ENCODE measurements around the gene ATOH7. TPM values are rescaled to one million over a fixed set of nuclear protein-coding genes. Genes with fewer than 3 reads are reported as not detected.

Gene ATOH7
- total RNA-seq, 1 experiment from 2014 or later, result not detected

- POLR2A ChIA-PET, result no interaction called here
These were observed 10.7 kb downstream of the ATOH7 start for GRCh38 chr10:68221196-68221595.

DNA sequence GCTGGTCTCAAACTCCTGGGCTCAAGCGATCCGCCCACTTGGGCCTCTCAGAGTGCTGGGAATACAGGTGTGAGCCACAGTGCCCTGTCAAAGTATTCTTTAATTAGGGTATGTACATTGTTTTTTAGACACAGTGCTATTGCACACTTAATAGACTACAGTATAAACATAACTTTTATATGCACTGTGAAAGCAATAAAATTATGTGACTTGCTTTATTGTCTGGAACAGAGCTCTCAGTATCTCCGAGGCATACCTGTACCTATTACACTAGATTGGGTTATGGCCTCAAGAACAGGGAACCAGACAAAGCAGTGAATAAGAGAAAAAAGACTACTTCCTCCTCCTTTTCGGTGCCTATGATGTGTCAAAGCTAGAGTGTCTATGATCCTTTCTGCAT, 13.1 kb downstream of the ATOH7 start:
- H3K36me3 Mint-ChIP-seq (ENCODE audit: insufficient read depth, unreplicated experiment), result no peaks in the 10 kb centered on the region
- no peaks in the 10 kb centered on the region for H3K27me3 Mint-ChIP-seq (ENCODE audit: insufficient read depth, unreplicated experiment)
- H3K4me3 Mint-ChIP-seq (ENCODE audit: unreplicated experiment), result no peak overlapping the region

More at GRCh38 chr10:68221196-68221595, 10.7 kb downstream of the ATOH7 start:
- Mint-ChIP-seq H3K4me1 (ENCODE audit: insufficient read depth, unreplicated experiment) (peaks cover 6% of the 10 kb centered on the region), H3K27me3 (ENCODE audit: insufficient read depth, unreplicated experiment) (no peaks in the 10 kb centered on the region), H3K36me3 (ENCODE audit: insufficient read depth, unreplicated experiment) (no peaks in the 10 kb centered on the region), H3K27ac (ENCODE audit: low read depth, unreplicated experiment) (no peak overlapping the region), H3K4me3 (ENCODE audit: unreplicated experiment) (no peak overlapping the region), H3K9me3 (ENCODE audit: unreplicated experiment) (no peaks in the 10 kb centered on the region)
- DNase-seq (ENCODE audit: unreplicated experiment), result no peak
- TF ChIP-seq CTCF (IDR thresholded peaks at IDR 0.05; ENCODE audit: unreplicated experiment), result no peak
- no TSS peak for BruUV-seq (replicated peaks)
- intact Hi-C loops (cut with micrococcal nuclease), result no loop called here
- CTCF ChIA-PET, result interaction anchor here (0.8 to 1.1 kb wide), 3 partner anchors 9 to 80 kb away, joined by 3 to 4 read pairs (median 3); no protein-coding TSS in a partner anchor

DNA sequence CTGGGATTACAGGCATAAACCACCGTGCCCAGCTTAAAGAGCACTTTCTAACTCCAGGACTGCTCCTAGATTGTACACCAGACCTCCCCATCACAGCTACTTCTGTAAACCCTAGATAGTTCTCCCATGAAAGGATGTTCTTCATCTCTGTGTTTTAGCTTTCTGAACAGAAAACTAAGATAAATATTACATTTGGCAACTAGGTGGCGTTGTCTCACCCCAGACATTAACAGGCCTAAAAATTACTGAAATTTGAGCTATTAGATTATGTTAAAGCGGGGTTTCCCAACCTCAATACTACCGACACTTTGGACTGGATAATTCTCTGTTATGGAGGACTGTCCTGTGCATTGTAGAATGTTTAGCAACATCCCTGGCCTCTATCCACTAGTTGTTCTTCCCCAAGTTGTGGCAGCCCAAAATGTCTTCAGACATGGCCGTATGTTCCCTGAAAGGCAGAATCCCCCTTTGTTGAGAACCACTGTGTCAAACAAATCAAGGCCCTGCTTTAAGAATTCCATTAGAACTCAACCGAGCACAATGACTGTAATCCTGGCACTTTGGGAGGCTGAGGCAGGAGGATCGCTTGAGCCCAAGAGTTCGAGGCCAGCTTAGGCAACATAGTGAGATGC, 19.1 kb downstream of the ATOH7 start:
- H3K4me1 Mint-ChIP-seq (ENCODE audit: insufficient read depth, unreplicated experiment), result no peaks in the 10 kb centered on the region
- POLR2A ChIA-PET, result interaction anchor here (0.6 to 1.9 kb wide), 6 partner anchors 35 to 688 kb away, joined by 3 to 24 read pairs (median 4); partner anchors contain the start of genes HNRNPH3 and PBLD

More for the DNA sequence above, 13.1 kb downstream of the ATOH7 start:
- no peak for DNase-seq (ENCODE audit: unreplicated experiment)
- intact Hi-C loops (cut with micrococcal nuclease), result no loop called here
- BruUV-seq (replicated peaks), result no TSS peak
- no peak overlapping the region for H3K27ac Mint-ChIP-seq (ENCODE audit: low read depth, unreplicated experiment)
- POLR2A ChIA-PET, result interaction anchor here (0.7 kb wide), 1 partner anchor 55 kb away, joined by 3 read pairs; no protein-coding TSS in a partner anchor
- H3K9me3 Mint-ChIP-seq (ENCODE audit: unreplicated experiment), result no peaks in the 10 kb centered on the region
- CTCF ChIA-PET, result interaction anchor here (0.6 kb wide), 2 partner anchors 53 to 82 kb away, joined by 3 to 5 read pairs; no protein-coding TSS in a partner anchor
- no peak for TF ChIP-seq CTCF (IDR thresholded peaks at IDR 0.05; ENCODE audit: unreplicated experiment)
- no peaks in the 10 kb centered on the region for H3K4me1 Mint-ChIP-seq (ENCODE audit: insufficient read depth, unreplicated experiment)

More for the DNA sequence above, 19.1 kb downstream of the ATOH7 start:
- Mint-ChIP-seq H3K4me3 (ENCODE audit: unreplicated experiment) (no peak overlapping the region), H3K27me3 (ENCODE audit: insufficient read depth, unreplicated experiment) (no peaks in the 10 kb centered on the region), H3K36me3 (ENCODE audit: insufficient read depth, unreplicated experiment) (no peaks in the 10 kb centered on the region), H3K27ac (ENCODE audit: low read depth, unreplicated experiment) (no peak overlapping the region), H3K9me3 (ENCODE audit: unreplicated experiment) (no peaks in the 10 kb centered on the region)
- TF ChIP-seq CTCF (IDR thresholded peaks at IDR 0.05; ENCODE audit: unreplicated experiment), result peak; percentile 67
- intact Hi-C loops (cut with micrococcal nuclease), result loop anchor here (1.0 kb wide), 2 partner anchors 89 to 135 kb away; no protein-coding TSS in a partner anchor
- BruUV-seq (replicated peaks), result no TSS peak
- CTCF ChIA-PET, result interaction anchor here (0.7 to 8.5 kb wide), 44 partner anchors 9 to 358 kb away, joined by 3 to 168 read pairs (median 4); partner anchors contain the start of genes HNRNPH3 and PBLD
- peak; percentile 58 for DNase-seq (ENCODE audit: unreplicated experiment)
